Measurements from ENCODE around the gene FAM83F.

FAM83F gene

DNA sequence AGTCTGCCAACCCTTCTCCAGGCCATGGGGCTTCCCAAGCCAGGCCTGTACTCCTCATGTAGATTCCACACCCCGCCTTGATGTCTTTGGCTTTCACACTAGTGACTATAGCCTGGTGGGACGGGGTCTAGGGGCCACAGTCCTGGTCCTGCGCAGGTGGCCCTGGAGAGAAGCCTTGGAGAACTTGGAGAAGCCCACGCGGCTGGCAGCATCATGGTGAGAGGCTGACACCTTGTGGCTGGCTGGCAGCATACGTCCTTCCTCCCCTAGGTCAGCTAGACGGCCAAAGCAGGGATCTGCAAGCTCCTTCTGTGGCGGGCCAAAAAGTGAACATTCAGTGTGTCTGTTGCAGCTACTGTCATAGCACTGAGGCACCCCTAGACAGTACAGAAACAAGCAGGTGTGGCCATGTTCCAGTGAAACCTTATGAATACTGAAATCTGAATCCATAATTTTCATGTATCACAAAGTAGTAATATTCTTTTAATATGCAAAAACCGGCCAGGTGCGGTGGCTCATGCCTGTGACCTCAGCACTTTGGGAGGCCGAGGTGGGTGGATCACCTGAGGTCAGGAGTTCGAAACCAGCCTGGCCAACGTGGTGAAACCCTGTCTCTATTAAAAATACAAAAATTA, 42.0 kb downstream of the FAM83F start:
- TF ChIP-seq, protein P1, sequence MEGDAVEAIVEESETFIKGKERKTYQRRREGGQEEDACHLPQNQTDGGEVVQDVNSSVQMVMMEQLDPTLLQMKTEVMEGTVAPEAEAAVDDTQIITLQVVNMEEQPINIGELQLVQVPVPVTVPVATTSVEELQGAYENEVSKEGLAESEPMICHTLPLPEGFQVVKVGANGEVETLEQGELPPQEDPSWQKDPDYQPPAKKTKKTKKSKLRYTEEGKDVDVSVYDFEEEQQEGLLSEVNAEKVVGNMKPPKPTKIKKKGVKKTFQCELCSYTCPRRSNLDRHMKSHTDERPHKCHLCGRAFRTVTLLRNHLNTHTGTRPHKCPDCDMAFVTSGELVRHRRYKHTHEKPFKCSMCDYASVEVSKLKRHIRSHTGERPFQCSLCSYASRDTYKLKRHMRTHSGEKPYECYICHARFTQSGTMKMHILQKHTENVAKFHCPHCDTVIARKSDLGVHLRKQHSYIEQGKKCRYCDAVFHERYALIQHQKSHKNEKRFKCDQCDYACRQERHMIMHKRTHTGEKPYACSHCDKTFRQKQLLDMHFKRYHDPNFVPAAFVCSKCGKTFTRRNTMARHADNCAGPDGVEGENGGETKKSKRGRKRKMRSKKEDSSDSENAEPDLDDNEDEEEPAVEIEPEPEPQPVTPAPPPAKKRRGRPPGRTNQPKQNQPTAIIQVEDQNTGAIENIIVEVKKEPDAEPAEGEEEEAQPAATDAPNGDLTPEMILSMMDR (IDR thresholded peaks at IDR 0.05; ENCODE audit: poor library complexity, severe bottlenecking), result peak; percentile 84
- no peak overlapping the region for H3K4me3 ChIP-seq (ENCODE audit: severe bottlenecking)
- H3K36me3 ChIP-seq (ENCODE audit: low read depth), result no peaks in the 10 kb centered on the region
- peak; percentile 71 for ATAC-seq (ENCODE audit: low read depth)
- no peaks in the 10 kb centered on the region for H3K27me3 ChIP-seq (ENCODE audit: insufficient read depth, poor library complexity, severe bottlenecking)
- H3K4me1 ChIP-seq (ENCODE audit: insufficient read depth, poor library complexity, severe bottlenecking), result peaks cover 13% of the 10 kb centered on the region
- no peak for DNase-seq (ENCODE audit: low spot score)
- no peak overlapping the region for H3K27ac ChIP-seq (ENCODE audit: poor library complexity, severe bottlenecking)
- no peaks in the 10 kb centered on the region for H3K9me3 ChIP-seq (ENCODE audit: severe bottlenecking)

DNA sequence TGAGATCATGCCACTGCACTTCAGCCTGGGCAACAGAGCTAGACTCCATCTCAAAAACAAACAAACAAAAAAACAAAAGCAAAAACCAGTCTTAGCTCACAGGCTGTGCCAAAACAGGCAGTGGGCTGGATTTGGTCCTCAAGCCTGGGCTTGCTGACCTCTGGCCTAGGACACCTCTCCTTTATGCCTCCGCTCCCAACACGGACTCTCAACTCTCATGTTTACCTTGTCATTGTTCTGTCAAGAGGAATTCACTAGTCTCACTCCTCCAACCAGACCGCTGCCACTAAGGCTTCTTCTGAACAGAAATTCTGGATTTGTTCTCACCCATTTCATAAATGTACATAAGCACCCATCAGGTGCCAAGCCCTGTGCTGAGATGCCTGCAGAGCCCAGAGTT, 42.6 kb downstream of the FAM83F start:
- no peaks in the 10 kb centered on the region for H3K27me3 ChIP-seq (ENCODE audit: insufficient read depth, poor library complexity, severe bottlenecking)
- H3K27ac ChIP-seq (ENCODE audit: poor library complexity, severe bottlenecking), result no peak overlapping the region
- H3K9me3 ChIP-seq (ENCODE audit: severe bottlenecking), result no peaks in the 10 kb centered on the region
- DNase-seq (ENCODE audit: low spot score) (no peak), ATAC-seq (ENCODE audit: low read depth) (no peak)
- H3K36me3 ChIP-seq (ENCODE audit: low read depth), result no peaks in the 10 kb centered on the region
- TF ChIP-seq, protein P1 (IDR thresholded peaks at IDR 0.05; ENCODE audit: poor library complexity, severe bottlenecking), result no peak
- H3K4me1 ChIP-seq (ENCODE audit: insufficient read depth, poor library complexity, severe bottlenecking), result peaks cover 13% of the 10 kb centered on the region
- no peak overlapping the region for H3K4me3 ChIP-seq (ENCODE audit: severe bottlenecking)

DNA sequence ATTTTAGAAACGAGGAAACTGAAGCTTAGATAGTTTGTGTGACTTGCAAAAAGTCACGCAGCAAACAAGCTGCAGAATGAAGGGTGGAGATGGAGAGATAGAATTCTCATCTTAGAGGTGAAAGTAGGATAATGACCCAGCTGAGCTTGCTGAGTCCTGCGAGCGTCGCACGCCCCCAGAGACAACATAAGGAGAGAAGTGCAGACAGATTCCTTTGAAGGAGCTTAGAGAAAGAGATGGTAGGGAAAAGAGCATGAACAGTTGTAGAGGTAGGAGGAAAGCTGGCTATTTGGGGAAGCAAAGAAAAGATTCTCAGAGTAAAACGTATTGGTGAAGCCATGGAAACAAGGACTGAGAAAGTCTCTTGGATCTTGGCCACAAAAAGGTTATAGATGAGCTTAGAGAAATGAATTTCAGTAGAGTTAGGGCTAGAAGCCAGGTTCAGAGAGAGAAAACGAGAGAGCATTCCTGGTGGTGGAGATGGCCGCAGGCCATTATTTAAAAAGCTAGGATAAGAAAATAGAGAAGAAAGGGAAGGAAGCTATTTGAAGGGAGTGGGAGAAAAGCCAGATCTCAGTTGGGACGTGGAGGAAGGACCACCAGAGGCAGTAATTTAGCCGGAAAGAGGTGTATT, 44.8 kb downstream of the FAM83F start:
- Histone ChIP-seq H3K27ac (ENCODE audit: poor library complexity, severe bottlenecking) (no peak overlapping the region), H3K9me3 (ENCODE audit: severe bottlenecking) (no peaks in the 10 kb centered on the region), H3K36me3 (ENCODE audit: low read depth) (no peaks in the 10 kb centered on the region), H3K4me3 (ENCODE audit: severe bottlenecking) (no peak overlapping the region), H3K27me3 (ENCODE audit: insufficient read depth, poor library complexity, severe bottlenecking) (no peaks in the 10 kb centered on the region), H3K4me1 (ENCODE audit: insufficient read depth, poor library complexity, severe bottlenecking) (peaks cover 19% of the 10 kb centered on the region)
- TF ChIP-seq, protein P1 (IDR thresholded peaks at IDR 0.05; ENCODE audit: poor library complexity, severe bottlenecking), result no peak
- no peak for ATAC-seq (ENCODE audit: low read depth)
- no peak for DNase-seq (ENCODE audit: low spot score)

DNA sequence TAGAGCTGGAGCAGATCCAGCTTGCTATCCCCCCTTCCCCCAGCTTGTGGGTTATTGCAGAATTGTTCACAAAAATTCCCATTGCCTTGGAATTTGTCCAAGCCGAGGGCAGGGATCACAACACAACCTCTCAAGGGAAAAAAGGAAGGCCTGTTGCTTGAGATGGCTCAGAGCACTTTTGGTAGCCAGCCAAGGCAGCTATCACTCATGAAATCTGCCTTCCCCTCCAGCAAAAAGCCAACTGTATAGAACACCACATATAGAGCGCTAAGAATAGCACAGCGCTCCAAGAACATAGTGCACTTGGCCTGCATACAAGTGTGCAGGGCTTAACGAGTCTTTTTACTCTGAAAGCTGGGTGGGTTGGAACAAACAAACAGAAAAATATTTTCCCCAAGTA, 46.2 kb downstream of the FAM83F start:
- no peak for DNase-seq (ENCODE audit: low spot score)
- no peak overlapping the region for H3K4me3 ChIP-seq (ENCODE audit: severe bottlenecking)
- peaks cover 19% of the 10 kb centered on the region for H3K4me1 ChIP-seq (ENCODE audit: insufficient read depth, poor library complexity, severe bottlenecking)

More for the DNA sequence above, 46.2 kb downstream of the FAM83F start:
- TF ChIP-seq, protein P1 (IDR thresholded peaks at IDR 0.05; ENCODE audit: poor library complexity, severe bottlenecking), result no peak
- peak; percentile 7; the same call in 1 of the 3 replicates for ATAC-seq (ENCODE audit: low read depth)
- no peaks in the 10 kb centered on the region for H3K36me3 ChIP-seq (ENCODE audit: low read depth)
- peak overlapping the region; percentile 49 for H3K27ac ChIP-seq (ENCODE audit: poor library complexity, severe bottlenecking)
- H3K9me3 ChIP-seq (ENCODE audit: severe bottlenecking), result no peaks in the 10 kb centered on the region
- no peaks in the 10 kb centered on the region for H3K27me3 ChIP-seq (ENCODE audit: insufficient read depth, poor library complexity, severe bottlenecking)
